ENCODE measurements around the gene UBL3.
A peak's percentile ranks its signal among the peaks of the same experiment; 100 is the strongest.

Gene UBL3

DNA sequence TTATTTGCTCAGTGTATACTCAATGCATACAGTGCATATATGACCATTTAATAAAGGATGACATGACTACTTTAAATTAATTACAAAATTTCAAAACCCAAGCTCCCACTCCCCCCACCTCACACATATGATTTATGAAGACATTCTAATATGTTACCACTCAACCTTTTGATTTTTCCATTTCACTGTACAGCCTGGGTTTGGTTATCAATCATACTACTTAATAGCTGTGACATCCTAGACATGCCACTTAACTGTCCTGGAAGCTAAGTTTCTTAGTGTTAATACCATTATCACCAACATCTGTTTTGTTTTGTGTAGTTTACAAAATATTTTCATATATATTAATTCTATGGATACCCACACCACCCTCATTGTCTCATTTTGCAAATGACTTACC, 42.2 kb downstream of the UBL3 start:
- DNase-seq, result peak in 1 of 3 experiments; percentile 2

DNA sequence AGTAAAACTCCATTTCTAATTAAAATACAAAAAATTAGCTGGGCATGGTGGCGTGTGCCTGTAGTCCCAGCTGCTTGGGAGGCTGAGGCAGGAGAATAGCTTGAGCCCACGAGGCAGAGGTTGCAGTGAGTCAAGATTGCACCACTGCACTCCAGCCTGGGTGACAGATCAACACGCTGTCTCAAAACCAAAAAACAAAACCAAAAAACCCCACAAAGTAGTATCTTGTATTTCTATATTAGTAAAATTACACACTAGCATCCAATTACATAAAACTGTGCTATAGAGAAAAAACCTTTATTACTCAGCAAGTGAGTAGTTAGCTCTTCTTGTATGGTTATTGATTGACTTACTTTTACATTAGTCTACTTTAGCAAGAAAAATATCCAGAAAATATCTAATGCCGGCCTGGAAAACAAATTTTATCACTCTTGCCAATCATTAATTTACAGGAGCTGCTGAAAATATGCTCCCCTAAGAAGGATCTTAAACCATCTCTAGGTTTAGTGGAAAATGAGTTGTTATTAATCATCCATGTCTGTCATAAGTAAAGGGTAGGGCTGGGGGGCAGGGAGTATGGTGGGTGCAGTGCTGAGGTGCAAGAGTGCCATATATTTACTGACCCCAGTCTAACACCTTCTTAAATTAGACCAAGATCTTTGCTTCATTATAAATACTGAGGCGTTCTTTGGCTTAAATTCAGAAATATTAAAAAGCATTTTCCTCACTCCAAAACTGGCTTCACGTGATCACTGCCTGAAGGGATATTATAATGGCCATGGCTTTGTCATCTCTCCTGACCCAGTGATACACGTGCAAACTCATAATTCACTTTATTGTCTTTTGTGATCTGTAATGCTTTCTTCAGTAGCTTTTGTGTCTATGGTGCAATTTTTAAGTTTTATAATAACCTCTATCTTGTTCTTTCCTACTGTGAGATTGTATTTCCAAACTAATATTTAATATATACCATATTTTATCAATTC, 44.1 kb downstream of the UBL3 start:
- DNase-seq, result peak in 1 of 3 experiments; percentile 1

DNA sequence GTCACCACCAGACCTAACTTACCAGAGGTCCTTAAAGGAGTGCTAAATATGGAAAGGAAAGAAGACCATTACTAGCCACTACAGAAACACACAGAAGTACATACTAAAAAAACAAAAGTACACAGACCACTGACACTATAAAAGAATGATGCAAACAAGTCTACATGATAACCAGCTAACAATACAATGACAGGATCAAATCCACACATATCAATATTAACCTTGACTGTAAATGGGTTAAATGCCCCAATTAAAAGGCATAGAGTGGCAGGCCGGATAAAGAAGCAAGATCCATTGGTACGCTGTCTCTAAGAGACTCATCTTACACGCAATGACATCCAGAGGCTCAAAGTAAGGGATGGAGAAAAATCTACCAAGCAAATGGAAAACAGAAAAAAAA, 47.2 kb downstream of the UBL3 start:
- DNase-seq, result no peak

DNA sequence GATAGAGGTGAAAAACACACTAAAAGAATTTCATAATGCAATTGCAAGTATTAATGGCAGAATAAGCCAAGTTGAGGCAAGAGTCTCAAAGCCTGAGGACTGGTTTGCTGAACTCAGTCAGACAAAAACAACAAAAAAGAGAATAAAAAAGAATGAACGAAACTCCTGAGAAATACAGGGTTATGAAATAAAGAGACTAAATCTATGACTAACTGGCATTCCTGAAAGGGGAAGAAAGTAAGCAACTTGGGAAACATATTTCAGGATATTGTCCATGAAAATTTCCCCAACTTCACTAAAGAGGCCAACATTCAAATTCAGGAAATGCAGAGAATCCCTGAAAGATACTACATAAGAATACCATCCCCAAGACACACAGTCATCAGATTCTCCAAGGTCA, 47.8 kb downstream of the UBL3 start:
- DNase-seq, result no peak

DNA sequence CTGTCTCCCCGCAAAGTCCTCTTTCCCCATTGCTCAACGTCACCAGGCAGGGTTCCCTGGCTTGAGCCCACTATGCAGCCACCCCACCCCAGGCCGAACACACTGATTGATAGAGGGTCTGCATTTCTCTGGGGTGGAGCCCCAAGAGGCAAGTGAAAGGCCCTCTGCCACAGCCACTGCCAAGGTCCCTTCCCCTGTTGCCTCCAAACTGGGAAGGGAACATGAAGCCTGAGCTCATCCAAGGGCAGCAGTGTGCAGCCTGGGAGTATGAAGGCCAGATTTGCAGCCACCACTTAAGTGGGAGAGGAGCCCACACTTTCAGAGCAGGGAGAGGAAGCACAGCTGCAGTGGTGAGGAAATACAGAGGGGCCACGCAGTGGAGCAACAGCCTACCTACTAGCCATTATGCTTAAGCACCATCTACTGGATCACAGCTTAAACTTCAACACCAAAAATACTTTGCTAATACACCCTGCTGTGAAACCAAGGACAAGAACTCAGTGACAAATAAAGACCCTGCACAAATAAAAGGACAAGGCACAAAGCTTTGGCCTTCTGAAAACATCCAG, 48.6 kb downstream of the UBL3 start:
- no peak for DNase-seq

DNA sequence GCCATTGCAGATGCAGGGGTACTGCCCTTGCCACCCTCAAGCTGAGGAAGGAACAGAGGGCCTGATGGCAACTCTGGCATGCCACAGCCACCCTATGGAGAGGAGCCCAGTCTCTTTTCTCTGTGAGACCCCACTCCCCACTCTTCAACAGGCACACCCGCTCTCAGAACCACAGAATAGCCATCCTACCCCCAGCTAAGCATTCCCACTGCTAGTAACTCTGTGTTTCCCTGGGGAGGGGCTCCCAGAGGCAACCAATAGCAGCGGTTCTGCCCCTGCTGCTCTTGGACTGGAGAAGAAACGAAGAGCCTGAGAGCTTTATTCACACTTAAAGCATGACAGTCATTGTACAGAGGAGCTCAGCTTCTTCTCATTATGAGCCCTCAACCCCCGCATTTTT, 49.3 kb downstream of the UBL3 start:
- no peak for DNase-seq

DNA sequence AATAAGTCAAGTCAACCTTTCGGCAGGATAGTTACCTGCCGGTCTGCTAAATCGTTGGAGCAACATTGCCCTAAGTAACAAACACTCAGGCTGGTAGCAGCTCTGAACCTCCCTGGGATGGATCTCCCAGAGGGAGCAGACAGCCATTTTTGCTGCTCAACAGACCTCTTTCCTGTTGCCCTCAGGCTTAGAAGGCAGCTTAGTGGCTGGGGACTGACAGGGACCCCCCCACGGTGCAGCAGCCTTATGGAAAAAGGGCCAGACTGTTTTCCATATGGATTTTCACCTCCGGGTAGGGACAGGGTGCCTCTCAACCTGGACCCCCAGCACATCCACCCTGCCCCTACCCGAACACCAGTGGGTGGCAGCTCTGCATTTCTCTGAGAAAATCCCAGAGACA, 49.7 kb downstream of the UBL3 start:
- no peak for DNase-seq

DNA sequence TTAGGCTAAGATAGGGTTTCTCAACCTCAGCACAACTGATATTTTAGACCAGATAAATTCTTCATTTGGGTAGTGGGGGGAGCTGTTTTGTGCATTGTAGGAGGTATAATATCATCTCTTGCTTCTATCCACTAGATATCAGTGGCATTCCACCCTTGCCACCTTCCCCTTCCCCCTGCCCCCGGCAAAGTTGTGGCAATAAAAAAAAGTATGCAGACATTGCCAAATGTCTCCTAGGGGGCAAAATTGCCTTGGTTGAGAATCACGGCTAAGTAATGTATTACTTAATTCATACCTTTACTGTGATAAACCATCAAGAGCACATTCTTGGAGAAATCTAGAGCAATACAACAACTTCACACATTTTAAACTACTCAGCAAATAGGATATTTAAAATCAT, 51.4 kb downstream of the UBL3 start:
- no peak for DNase-seq

DNA sequence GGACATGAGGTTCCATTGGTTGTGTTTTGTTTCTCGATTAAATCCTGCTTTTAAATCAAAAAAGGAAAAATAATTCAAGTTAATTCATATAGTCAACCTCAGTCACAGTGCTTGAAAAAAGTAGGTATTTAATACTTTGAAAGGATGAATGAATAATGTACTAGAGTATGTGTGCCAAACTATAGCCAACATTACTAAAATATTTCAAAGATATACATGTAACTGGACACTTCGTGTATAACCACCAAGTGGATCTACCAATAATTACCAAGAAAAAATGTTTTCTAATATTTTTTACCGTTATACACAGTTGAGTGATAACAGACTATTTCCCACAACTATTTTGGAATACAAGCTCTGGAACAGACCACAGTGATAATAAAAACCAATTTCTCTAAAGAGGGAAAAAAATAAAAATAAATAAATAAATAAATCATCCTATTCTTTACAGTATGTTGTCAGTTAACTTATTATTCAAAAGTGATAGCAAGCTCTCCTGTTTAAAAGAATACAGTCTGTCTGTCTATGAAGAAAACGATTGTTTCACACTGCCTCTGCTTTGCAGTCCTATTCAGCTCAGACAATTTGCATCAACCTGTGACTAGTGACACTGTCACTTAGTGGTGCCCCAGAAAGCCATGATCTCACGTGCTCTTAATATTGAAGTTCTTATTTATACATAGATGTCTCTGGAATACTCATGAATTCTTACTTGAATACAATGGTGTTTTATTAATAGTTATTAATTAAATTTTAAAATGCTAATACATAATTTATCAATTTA, 58.2 kb downstream of the UBL3 start:
- DNase-seq, result no peak

DNA sequence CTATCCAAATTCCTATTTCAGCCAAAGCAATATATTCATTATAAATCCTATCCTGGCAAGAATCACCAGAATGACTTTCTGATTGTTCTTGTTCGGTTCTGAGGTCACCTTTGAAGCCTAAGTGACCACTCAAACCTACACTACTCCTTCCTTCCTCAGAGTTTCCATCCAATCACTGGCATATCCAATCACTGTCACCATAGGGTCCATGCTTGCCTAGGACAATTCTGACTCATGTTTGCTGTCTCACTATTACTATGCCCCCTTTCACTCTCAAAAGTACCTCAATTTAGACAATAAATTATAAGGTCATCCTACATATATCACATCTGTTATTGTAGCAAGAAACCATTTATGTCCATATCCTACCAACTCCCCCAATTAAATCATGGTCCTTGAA, 58.9 kb downstream of the UBL3 start:
- DNase-seq, result no peak

DNA sequence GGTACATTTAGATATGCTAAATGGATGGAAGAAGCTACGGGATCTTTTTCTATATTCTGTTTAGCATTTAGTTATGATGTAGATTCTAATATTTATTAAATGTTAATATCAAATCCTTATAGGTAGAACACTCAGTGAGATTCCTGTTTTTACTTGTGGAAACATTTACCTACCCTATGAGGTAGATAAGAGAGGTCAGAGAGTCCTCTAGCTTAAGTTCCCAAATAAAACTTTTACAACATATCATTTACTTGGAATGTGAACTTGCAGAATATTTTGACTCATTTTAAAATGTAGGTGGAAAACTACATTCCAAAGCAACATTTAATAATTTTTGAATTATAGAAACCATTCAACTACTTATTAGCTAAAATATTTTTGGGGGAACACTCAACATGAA, 63.7 kb downstream of the UBL3 start:
- no peak for DNase-seq

DNA sequence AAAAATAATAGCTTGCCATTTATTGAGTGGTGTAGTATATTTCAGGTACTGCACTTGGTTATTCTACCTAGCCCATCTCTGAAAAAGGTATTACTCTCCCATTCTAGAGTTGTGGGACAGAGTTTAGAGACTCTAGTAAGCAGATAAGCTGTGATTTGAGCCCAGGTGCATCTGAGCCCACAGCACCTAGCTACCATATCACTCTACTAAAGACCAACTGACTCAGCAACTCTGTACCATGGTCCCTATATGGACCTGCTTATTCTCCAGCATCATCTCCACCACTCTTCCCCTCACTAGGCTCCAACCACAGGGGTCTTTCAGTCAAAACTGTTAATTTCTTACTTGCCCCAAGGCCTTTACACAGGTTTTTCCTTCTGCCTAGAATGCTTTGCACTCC, 64.4 kb downstream of the UBL3 start:
- DNase-seq, result peak in 1 of 3 experiments; percentile 0

DNA sequence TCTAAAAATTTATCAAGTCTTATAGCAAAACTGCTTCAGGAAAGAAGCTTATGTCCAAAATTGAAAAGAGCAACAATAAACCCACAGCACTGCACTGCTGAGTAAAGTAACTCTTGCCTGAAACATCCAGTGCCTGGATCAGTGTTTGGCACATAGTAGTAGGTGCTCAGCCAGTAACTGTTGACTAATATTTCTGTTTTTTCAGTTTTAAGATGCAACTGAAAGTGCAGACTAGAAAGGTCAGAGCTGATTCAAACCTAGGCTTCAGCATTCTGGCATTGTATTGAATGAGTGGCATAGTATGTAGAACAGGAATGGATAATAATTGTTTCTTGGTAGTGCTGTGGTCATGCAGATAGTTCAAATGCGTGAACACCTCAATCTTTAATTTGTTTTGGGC, 67.6 kb downstream of the UBL3 start:
- no peak for DNase-seq

DNA sequence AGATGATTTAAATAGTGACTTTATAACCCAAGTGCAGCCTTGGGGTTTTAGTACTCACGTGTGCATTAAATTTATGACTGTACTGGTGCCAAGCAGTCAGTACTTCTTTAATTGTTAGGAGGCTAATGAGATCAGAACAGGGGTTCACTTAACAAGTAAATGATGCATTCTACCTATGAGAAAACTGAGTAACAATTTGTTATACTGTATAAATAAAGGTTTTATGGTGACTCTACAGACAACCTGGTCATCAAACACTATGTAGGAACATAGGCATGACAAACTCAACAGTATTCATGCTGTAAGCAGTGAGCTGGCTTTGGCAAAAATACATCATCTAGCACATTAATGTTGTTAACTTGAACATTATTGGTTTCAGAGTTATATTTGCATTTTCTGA, 75.6 kb downstream of the UBL3 start:
- DNase-seq, result no peak

DNA sequence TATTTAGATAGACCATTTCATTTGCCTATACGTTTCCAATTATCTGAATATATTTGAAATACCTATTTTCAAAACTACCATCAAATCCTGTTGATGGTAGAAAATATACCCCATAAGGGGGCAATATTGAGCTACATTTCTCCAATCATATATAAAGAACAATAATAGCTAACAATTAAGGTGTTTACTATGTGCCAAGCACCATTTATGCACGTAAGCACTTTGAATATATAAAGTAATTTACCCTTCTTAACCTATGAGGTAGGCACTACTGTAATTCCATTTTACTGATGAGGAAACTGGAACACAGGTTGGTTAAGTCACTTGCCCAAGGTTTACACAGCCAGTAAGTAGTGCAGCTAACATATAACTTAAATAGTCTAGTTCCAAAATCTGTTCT, 79.2 kb downstream of the UBL3 start:
- DNase-seq, result peak; percentile 10 to 62 (median 13)

DNA sequence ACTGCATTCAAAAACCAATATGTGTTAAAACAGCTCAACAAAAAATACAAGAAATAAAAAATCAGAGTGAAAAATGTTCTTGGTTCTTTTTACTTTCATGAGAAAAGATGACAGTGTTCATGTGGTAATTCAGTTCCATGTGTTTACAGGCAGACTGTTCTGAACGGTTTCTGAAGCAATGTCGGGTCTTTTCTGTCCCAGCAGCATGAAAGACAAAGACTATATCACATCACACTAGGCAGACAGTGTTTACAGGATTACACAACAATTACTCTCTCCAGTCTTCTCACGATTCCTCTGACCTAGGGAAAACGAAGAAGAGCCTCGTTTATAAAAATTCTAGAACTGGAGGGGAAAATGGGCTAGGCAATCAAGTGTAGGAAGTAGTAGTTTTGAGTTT, 83.4 kb downstream of the UBL3 start:
- DNase-seq, result no peak

DNA sequence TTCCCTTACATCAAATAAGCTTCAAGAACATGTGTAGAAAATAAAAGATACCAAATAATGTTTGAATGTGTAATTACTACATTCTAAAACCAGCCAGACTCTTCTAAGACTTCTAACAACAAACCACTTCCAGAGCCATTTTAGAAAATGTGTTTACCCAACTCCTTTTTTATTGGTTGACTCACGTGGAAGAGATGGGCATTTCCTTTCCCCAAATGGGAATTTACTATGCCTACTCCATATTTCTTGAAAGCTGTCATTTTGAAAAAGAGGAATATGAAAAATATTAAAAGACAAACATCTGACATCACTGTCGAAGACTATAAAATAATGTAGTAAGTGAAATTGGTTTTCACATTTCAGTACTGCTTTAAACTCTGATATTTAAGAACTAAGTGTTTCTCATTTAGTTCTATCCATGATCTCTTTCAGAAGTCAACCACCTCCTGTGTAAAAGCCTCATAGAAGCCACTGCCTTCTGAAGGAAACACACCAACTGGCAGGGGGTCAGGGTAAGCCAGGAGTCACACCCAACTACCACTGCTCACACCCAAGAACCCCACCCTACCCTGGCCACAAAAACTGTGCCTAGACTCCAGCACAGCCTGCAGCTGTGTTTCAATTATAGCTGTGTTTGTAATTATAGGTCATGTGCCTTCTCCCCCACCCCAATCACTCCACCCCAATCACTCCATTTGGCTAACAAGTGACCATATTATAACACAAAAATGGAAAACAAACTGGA, 86.8 kb downstream of the UBL3 start:
- peak in 2 of 3 experiments; percentile 17 to 52 for DNase-seq

DNA sequence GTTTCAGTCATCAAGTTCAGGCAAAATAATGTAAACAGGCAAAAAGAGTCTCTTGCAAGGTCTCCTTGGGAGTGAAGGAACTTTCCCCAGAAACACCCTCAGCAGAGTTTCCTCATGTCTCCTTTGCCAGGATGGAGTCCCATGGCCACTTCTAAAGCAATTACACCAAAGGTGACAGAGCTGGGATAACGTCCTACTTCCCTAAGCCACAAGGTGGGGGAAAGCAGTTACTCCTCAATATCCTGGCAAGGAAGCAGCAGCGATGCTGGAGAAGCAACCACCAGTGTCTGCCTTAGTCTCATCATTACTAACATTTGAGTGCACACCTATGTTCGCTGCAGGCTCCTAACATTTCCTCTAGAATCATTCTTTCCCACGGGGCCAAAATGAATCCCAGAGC, 88.6 kb downstream of the UBL3 start:
- DNase-seq, result no peak

DNA sequence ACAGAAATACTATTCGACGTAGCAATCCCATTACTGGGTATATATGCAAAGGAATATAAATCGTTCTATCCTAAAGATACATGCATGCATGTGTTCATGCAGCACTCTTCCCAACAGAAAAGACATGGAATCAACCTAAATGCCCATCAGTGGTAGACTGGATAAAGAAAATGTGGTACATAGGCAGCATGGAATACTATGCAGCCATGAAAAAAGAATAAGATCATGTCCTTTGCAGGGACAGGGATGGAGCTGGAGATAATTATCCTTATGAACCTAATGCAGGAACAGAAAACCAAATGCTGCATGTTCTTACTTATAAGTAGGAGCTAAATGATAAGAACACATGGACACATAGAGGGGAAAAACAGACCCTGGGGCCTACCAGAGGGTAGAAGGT, 89.3 kb downstream of the UBL3 start:
- DNase-seq, result no peak

DNA sequence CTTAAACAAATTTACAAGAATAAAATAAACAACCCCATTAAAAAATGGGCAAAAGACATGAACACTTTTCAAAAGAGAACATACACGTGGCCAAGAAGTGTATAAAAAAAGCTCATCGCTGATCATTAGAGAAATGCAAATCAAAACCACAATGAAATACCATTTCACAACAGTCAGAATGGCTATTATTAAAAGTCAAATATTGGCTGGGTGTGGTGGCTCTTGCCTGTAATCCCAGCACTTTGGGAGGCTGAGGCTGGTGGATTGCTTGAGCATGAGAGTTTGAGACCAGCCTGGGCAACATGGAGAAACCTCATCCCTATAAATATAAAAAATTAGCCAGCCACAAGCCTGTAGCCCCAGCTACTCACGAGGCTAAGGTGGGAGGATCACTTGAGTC, 89.9 kb downstream of the UBL3 start:
- DNase-seq, result no peak

DNA sequence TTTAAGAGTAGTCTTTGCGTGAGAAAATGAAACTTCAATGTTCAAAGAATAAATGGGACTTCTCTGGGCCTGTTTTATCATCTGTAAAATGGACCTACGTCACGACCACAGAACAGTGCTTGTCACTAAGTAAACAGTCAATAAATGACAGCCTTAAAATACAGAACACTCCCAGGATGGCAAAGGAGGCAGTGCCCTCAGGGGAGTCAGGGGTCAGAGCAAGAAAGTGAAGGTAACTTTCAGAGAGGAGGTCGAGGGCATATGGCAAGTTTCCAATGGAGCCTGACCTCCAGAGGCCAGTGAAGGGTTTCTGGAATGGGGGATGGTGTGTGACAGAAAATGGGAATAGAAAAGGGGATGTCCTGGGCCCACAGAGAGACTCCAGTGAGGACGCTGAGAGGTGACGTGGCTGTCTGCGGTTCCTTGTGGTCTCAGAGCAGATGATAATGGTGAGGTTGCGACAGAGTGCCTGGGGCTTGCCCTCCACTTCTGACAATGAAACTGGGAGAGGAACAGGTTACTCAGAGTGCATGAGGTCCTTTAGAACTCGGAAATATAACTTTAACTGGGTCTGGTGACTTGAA, 91.8 kb downstream of the UBL3 start:
- DNase-seq, result no peak

DNA sequence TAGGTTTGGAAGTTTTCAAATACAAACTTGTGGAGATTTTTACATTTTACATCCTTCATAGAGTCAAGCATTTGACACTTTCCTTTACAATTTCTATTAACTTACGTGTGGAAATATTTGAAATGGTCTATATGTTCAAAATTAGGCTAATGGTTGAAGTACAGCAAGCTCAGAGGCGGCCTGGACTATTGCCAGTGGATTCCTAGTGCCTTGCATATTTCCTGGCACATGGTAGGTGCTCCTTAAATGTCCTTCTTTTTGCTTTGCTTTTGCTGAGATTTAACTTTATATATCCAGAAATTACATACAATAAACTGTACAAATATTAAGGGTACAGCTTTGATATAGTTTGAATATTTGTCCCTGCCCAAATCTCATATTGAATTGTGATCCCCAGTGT, 93.9 kb downstream of the UBL3 start:
- DNase-seq, result no peak

DNA sequence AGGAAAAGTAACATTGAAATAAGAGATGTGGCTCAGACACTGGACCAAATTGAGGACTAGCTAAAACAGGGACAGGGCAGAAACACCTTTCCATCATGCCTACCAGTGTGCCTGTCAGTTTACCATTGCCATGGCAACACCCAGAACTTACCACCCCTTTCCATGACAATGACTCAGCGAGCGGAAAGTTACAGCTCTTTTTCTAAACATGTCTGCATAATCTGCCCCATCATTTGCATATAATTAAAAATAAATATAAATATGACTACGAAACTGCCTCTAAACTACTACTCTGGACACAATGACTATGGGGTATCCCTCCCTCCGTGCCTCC, 96.0 kb downstream of the UBL3 start:
- DNase-seq, result no peak

All from NCI-H1417 (cell line).